ENCODE results near the gene PACS1.

PACS1 gene

DNA sequence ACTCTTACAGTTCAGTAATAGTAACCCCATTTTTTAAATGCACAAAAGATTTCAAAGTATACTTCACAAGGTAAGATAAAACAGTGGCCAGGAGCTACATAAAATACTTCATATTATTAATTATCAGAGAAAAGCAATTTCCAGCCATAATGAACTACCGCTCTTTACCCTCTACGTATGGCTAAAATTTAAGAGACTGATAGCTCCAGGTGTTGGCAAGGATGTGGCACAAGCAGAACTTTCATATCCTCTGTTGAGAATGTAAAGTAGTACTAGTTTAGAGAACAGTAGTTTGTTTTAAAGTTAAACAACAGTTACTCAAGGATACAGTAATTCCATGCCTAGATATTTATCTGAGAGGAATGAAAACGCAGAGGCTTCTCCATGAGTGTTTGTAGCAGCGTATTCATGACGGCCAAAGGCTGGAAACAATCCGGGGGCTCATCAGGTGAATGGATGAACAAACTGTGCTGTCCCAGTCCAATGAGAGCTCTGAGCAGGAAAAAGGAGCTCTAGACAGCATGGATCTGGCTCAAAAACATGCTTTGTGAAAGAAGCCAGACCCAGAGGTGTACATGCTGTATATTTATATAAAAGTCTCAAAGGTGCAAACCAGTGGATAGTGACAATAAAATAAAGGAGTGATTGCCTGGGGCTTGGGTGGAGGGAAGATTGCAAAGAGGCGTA is 85.5 kb downstream of the PACS1 start:
- H3K9ac ChIP-seq (ENCODE audit: low read depth, low read length): no peak overlapping the region
- H3K27ac ChIP-seq (ENCODE audit: low read length): no peak overlapping the region
- no peak overlapping the region for H3K4me3 ChIP-seq (ENCODE audit: low read length)
- H3K36me3 ChIP-seq (ENCODE audit: insufficient read depth, low read depth, low read length): no peaks in the 10 kb centered on the region
- H3K9me3 ChIP-seq (ENCODE audit: insufficient read depth, low read depth, low read length): no peaks in the 10 kb centered on the region
- no peaks in the 10 kb centered on the region for H3K27me3 ChIP-seq (ENCODE audit: insufficient read depth, low read length)
- no peaks in the 10 kb centered on the region for H3K4me1 ChIP-seq (ENCODE audit: insufficient read depth, low read length)

DNA sequence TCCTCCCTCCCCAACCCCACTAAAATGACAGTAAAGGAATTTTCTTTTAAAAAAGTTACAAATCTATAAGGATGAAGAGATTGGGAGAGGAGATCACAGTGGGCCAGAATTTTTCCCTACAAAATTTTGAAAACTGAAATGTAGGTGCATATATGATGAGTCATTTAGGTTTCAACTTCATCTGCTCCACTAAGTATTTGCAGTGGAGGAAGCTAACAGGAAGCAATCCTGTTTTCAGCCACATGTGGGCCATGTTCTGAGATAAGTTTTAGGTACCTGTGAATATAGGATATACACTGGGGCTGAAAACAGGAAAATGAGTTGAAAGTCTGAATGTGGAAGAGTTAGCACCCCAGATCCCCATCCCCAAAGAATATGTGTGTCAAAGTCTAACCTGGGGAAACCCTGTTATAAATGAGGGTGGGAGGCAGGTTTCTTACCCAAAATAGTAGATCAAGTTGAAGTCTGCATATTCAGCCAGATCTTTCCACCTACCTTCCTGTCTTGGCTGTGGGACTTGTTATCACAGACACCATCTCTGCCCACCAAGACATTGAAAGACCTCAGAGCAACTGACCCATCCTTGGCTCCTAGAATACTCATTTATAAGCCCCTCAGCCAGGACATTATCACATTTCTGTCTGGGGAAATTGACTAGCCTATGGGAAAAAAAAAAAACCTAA is 87.3 kb downstream of the PACS1 start:
- Histone ChIP-seq H3K9ac (ENCODE audit: low read depth, low read length) (no peak overlapping the region), H3K4me3 (ENCODE audit: low read length) (no peak overlapping the region), H3K27ac (ENCODE audit: low read length) (no peak overlapping the region), H3K27me3 (ENCODE audit: insufficient read depth, low read length) (no peaks in the 10 kb centered on the region), H3K9me3 (ENCODE audit: insufficient read depth, low read depth, low read length) (no peaks in the 10 kb centered on the region), H3K4me1 (ENCODE audit: insufficient read depth, low read length) (no peaks in the 10 kb centered on the region), H3K36me3 (ENCODE audit: insufficient read depth, low read depth, low read length) (no peaks in the 10 kb centered on the region)

DNA sequence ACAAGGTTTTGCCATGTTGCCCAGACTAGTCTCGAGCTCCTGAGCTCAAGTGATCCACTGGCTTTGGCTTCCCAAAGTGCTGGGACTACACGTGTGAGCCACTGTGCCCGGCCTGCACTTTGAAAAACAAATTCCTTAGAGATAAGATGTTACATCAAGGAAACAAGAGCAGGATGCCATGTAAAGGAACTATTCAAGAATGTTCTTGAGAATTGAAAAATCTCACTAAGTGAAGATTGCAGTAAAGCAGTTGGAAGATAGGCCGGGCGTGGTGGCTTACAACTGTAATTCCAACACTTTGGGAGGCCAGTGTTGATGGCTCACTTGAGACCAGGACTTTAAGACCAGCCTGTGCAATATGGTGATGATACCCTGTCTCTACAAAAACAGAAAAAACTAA is 88.1 kb downstream of the PACS1 start:
- Histone ChIP-seq H3K36me3 (ENCODE audit: insufficient read depth, low read depth, low read length) (no peaks in the 10 kb centered on the region), H3K4me1 (ENCODE audit: insufficient read depth, low read length) (no peaks in the 10 kb centered on the region), H3K27me3 (ENCODE audit: insufficient read depth, low read length) (no peaks in the 10 kb centered on the region), H3K9ac (ENCODE audit: low read depth, low read length) (no peak overlapping the region), H3K27ac (ENCODE audit: low read length) (no peak overlapping the region), H3K9me3 (ENCODE audit: insufficient read depth, low read depth, low read length) (no peaks in the 10 kb centered on the region), H3K4me3 (ENCODE audit: low read length) (no peak overlapping the region)

DNA sequence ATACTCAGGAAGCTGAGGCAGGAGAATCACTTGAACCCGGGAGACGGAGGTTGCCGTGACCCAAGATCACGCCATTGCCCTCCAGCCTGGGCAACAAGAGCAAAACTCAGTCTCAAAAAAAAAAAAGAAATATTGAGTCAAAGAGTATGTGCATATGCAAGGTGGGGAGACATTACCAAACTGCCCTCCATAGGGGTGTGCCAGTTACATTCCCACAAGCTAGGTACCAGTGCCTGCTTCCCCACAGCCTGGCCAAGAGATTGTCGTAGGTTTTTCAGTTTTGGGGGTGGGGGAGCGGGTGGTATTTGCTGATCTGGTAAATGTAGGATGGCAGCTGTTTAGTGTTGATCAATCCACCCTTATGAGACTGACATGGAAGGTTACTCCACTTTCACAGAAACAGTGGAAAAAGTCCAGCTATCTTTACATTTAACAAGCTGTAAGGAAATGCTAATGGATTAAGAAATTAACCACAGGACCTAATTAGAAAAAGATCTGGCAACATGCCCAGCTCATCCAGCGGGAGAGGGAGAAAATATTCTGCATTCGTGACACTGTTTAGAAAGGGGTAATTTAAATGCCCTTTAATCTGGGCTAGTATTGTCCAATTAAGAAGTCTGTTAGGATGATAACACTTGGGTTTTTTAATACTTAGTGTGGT is 89.4 kb downstream of the PACS1 start:
- Histone ChIP-seq H3K4me3 (ENCODE audit: low read length) (no peak overlapping the region), H3K27me3 (ENCODE audit: insufficient read depth, low read length) (no peaks in the 10 kb centered on the region), H3K9me3 (ENCODE audit: insufficient read depth, low read depth, low read length) (no peaks in the 10 kb centered on the region), H3K9ac (ENCODE audit: low read depth, low read length) (no peak overlapping the region), H3K27ac (ENCODE audit: low read length) (no peak overlapping the region), H3K4me1 (ENCODE audit: insufficient read depth, low read length) (no peaks in the 10 kb centered on the region), H3K36me3 (ENCODE audit: insufficient read depth, low read depth, low read length) (no peaks in the 10 kb centered on the region)

DNA sequence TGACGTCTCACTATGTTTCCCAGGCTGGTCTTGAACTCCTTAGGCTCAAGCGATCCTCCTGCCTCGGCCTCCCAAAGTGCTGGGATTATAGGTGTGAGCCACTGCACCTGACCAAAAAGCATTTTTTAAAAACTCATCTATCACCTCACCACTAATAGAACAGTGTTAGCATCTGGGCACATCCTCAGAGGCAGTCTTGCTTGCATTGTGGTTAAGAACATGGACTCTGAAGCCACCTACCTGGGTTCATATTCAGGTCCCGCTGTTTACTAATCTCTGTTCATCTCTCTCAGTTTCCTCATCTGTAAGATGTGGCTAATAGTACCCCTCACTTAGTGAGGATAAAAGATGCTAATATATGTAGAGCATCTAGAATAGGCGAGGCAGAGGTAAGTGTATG is 90.6 kb downstream of the PACS1 start:
- Histone ChIP-seq H3K4me1 (ENCODE audit: insufficient read depth, low read length) (no peaks in the 10 kb centered on the region), H3K27me3 (ENCODE audit: insufficient read depth, low read length) (no peaks in the 10 kb centered on the region), H3K36me3 (ENCODE audit: insufficient read depth, low read depth, low read length) (no peaks in the 10 kb centered on the region), H3K4me3 (ENCODE audit: low read length) (no peak overlapping the region), H3K27ac (ENCODE audit: low read length) (no peak overlapping the region), H3K9ac (ENCODE audit: low read depth, low read length) (no peak overlapping the region), H3K9me3 (ENCODE audit: insufficient read depth, low read depth, low read length) (no peaks in the 10 kb centered on the region)

DNA sequence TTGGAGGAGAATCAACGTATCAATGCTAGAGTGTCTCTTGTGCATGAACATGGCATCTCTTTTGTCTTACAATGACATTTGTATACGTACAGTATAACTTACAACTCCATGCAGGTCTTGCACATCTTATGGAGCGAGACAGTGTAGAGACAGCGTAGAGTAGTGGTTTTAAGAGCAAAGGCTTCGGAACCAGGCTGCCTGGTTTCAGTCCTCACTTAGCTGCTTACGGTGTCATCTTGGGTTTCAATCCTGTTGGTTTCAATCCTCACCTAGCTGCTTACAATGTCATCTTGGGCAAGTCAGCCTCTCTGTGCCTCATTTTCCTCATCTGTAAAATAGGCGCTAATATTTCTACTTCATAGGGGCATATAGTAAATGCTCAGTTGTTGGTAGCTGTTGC is 98.2 kb downstream of the PACS1 start:
- Histone ChIP-seq H3K4me3 (ENCODE audit: low read length) (no peak overlapping the region), H3K27ac (ENCODE audit: low read length) (no peak overlapping the region), H3K27me3 (ENCODE audit: insufficient read depth, low read length) (no peaks in the 10 kb centered on the region), H3K4me1 (ENCODE audit: insufficient read depth, low read length) (no peaks in the 10 kb centered on the region), H3K9ac (ENCODE audit: low read depth, low read length) (no peak overlapping the region), H3K36me3 (ENCODE audit: insufficient read depth, low read depth, low read length) (no peaks in the 10 kb centered on the region), H3K9me3 (ENCODE audit: insufficient read depth, low read depth, low read length) (no peaks in the 10 kb centered on the region)

DNA sequence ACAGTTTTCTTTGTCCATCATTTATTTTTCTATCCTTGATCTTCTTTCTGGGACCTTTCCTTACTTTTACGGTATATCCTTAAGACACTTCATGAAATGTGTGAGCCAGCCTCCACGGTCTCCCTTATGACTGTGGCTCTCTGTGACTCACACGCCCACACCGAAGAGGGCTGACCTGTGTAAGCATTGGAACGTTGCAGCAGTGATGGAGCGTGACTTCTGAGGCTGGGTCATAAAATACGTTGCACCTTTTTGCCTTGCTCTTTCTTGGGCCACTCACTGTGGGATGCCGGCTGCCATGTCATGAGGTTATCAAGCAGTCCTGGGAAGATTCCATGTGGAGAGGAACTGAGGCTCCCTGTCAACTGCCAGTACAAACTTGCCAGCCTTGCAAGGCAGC is 102.1 kb downstream of the PACS1 start:
- H3K9ac ChIP-seq (ENCODE audit: low read depth, low read length): no peak overlapping the region
- no peaks in the 10 kb centered on the region for H3K9me3 ChIP-seq (ENCODE audit: insufficient read depth, low read depth, low read length)
- H3K4me3 ChIP-seq (ENCODE audit: low read length): no peak overlapping the region
- H3K27ac ChIP-seq (ENCODE audit: low read length): no peak overlapping the region
- no peaks in the 10 kb centered on the region for H3K36me3 ChIP-seq (ENCODE audit: insufficient read depth, low read depth, low read length)
- H3K4me1 ChIP-seq (ENCODE audit: insufficient read depth, low read length): no peaks in the 10 kb centered on the region
- H3K27me3 ChIP-seq (ENCODE audit: insufficient read depth, low read length): no peaks in the 10 kb centered on the region

DNA sequence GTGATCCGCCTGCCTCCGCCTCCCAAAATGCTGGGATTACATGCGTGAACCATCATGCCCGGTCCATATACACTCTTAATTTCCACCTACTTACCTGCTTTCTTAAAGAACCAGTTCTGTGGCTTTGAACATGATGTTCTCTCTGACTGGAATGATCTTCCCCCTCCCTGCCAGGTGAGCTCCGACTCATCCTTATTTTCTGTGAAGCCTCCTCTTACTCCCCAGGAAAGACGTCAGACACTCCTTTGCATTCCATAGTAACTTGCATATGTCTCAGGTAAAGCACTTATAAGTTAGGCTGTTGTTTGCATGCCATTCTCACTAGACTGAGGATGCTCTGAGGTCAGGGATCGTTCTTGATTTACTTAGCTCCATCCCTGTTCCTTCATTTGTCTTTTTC is 106.6 kb downstream of the PACS1 start:
- H3K4me3 ChIP-seq (ENCODE audit: low read length): no peak overlapping the region
- no peaks in the 10 kb centered on the region for H3K27me3 ChIP-seq (ENCODE audit: insufficient read depth, low read length)
- H3K9me3 ChIP-seq (ENCODE audit: insufficient read depth, low read depth, low read length): no peaks in the 10 kb centered on the region
- H3K4me1 ChIP-seq (ENCODE audit: insufficient read depth, low read length): no peaks in the 10 kb centered on the region
- no peaks in the 10 kb centered on the region for H3K36me3 ChIP-seq (ENCODE audit: insufficient read depth, low read depth, low read length)
- no peak overlapping the region for H3K27ac ChIP-seq (ENCODE audit: low read length)
- H3K9ac ChIP-seq (ENCODE audit: low read depth, low read length): no peak overlapping the region

DNA sequence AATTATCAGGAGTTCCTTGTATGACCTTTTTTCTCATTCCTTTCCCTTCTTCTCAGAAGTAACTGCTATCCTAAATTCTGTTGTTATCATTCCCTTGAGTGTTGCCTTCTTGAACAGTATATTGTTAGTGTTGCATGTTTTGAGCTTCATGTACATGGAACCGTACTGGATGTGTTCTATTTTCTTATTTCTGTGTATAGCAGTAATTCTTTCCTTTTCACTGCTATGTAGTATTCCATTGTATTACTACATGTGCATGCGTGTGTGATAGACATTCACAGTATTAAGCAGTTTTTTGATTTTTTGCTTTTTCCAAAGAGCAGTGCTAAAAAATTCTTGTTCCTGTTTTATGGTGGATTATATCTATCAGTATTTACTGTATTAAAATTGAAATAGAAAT is 108.1 kb downstream of the PACS1 start:
- Histone ChIP-seq H3K4me3 (ENCODE audit: low read length) (no peak overlapping the region), H3K9ac (ENCODE audit: low read depth, low read length) (no peak overlapping the region), H3K27ac (ENCODE audit: low read length) (no peak overlapping the region), H3K4me1 (ENCODE audit: insufficient read depth, low read length) (no peaks in the 10 kb centered on the region), H3K27me3 (ENCODE audit: insufficient read depth, low read length) (no peaks in the 10 kb centered on the region), H3K36me3 (ENCODE audit: insufficient read depth, low read depth, low read length) (no peaks in the 10 kb centered on the region), H3K9me3 (ENCODE audit: insufficient read depth, low read depth, low read length) (no peaks in the 10 kb centered on the region)

DNA sequence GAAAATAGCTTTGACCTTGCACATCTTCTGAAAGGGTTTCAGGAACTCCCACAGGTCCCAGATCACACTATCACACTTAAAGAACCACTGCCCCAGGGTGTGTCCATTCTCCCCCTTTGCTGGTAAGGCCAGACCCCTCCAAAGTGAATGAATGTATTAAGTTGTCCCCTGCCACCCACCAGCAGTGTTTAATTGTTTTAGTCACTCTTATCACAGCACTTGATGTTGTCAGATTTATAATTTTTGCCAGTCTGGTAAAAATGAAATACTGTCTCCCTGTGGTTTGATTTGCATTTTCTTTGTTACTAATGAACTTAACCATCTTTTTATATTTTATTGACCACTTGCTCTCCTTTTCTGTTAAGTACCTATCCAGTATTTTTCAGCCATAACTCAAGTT is 108.8 kb downstream of the PACS1 start:
- no peaks in the 10 kb centered on the region for H3K36me3 ChIP-seq (ENCODE audit: insufficient read depth, low read depth, low read length)
- H3K27me3 ChIP-seq (ENCODE audit: insufficient read depth, low read length): no peaks in the 10 kb centered on the region
- H3K9me3 ChIP-seq (ENCODE audit: insufficient read depth, low read depth, low read length): no peaks in the 10 kb centered on the region
- H3K27ac ChIP-seq (ENCODE audit: low read length): no peak overlapping the region
- no peak overlapping the region for H3K4me3 ChIP-seq (ENCODE audit: low read length)
- H3K4me1 ChIP-seq (ENCODE audit: insufficient read depth, low read length): no peaks in the 10 kb centered on the region
- no peak overlapping the region for H3K9ac ChIP-seq (ENCODE audit: low read depth, low read length)

DNA sequence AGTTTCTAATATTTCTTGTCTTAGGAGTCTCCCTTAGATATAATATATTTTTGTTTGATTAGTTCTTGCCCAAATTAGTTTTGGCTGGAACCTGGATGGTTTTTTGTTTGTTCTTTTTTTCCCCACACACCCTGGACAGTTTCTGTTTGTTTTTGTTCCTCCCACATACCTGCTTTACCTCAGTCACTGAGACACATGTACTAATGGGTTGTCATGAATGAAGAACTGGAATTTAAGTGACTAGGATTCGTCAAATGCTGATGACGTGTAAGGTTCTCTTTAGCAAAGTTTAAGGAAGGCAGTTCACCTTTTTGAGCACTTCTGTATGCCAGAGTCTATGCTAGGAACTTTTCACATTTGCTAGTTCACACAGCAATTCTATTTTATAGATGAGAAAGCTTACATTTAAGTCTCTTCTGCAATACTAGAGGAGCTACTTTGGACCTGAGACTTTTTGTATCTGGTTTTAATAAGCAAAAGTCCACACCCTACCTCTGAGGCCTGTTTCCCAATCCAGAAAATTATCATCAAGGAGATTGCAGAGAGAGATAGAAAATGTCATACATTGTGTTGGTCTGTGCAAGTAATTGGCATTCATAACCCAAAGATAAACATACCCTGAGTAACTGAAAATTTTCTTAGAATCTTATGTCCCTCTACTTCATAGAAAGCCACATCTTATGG is 111.7 kb downstream of the PACS1 start:
- no peaks in the 10 kb centered on the region for H3K36me3 ChIP-seq (ENCODE audit: insufficient read depth, low read depth, low read length)
- H3K4me1 ChIP-seq (ENCODE audit: insufficient read depth, low read length): no peaks in the 10 kb centered on the region
- H3K27me3 ChIP-seq (ENCODE audit: insufficient read depth, low read length): no peaks in the 10 kb centered on the region
- no peak overlapping the region for H3K9ac ChIP-seq (ENCODE audit: low read depth, low read length)
- no peak overlapping the region for H3K27ac ChIP-seq (ENCODE audit: low read length)
- H3K4me3 ChIP-seq (ENCODE audit: low read length): no peak overlapping the region
- H3K9me3 ChIP-seq (ENCODE audit: insufficient read depth, low read depth, low read length): no peaks in the 10 kb centered on the region

Measured in iPS-20b (cell line).